Fibroblast of skin of left biceps (primary cell): ENCODE results near the gene HAVCR1.
"Not testable (repeated sequence)": the region's sequence is repeated elsewhere in the genome, so short reads cannot be mapped to it uniquely, and the experiment has no call there.

ENCODE experiments used
- DNase-seq, 2 experiments: peaks; one replicate each; pipeline ENCODE4 v3.0.0-alpha.2; 2013; ENCODE audit warnings: low read depth in 2 of 2

Gene HAVCR1

GRCh38 chr5:157050050-157050449 lies 8.9 kb downstream of the HAVCR1 start:
- DNase-seq, result no peak

GRCh38 chr5:157049605-157050004 lies 9.3 kb downstream of the HAVCR1 start:
- no peak for DNase-seq

- DNase-seq, result no peak
Measured at GRCh38 chr5:157047898-157048297, 11.0 kb downstream of the HAVCR1 start.

- not testable (repeated sequence) for DNase-seq
Measured at GRCh38 chr5:157047016-157047415, 11.9 kb downstream of the HAVCR1 start.

- no peak for DNase-seq
Measured at GRCh38 chr5:157046041-157046440, 12.9 kb downstream of the HAVCR1 start.

GRCh38 chr5:157045601-157046000 lies 13.3 kb downstream of the HAVCR1 start:
- no peak for DNase-seq

- no peak for DNase-seq
Measured at GRCh38 chr5:157038568-157039187, 20.2 kb downstream of the HAVCR1 start.

GRCh38 chr5:157034106-157035072 lies 24.5 kb downstream of the HAVCR1 start:
- not testable (repeated sequence) for DNase-seq

- no peak for DNase-seq
Measured at GRCh38 chr5:157033071-157033583, 25.8 kb downstream of the HAVCR1 start.

GRCh38 chr5:157030692-157031091 lies 28.2 kb downstream of the HAVCR1 start:
- no peak for DNase-seq

GRCh38 chr5:157029457-157029856 lies 29.5 kb downstream of the HAVCR1 start:
- DNase-seq, result no peak

GRCh38 chr5:157027663-157028062 lies 31.3 kb downstream of the HAVCR1 start:
- not testable (repeated sequence) for DNase-seq

GRCh38 chr5:157026789-157027424 lies 32.0 kb downstream of the HAVCR1 start:
- DNase-seq, result no peak

- DNase-seq, result no peak
Measured at GRCh38 chr5:157025093-157025698, 33.7 kb downstream of the HAVCR1 start.

GRCh38 chr5:157024208-157024959 lies 34.5 kb downstream of the HAVCR1 start:
- DNase-seq, result no peak

- DNase-seq, result no peak
Measured at GRCh38 chr5:157022024-157022423, 36.9 kb downstream of the HAVCR1 start.

- DNase-seq, result no peak
Measured at GRCh38 chr5:157020511-157021222, 38.2 kb downstream of the HAVCR1 start.

GRCh38 chr5:157020002-157020401 lies 38.9 kb downstream of the HAVCR1 start:
- no peak for DNase-seq

GRCh38 chr5:157014143-157014542 lies 44.8 kb downstream of the HAVCR1 start:
- DNase-seq, result not testable (repeated sequence)

- DNase-seq, result no peak
Measured at GRCh38 chr5:157006262-157006661, 52.7 kb downstream of the HAVCR1 start.
